ENCODE data around the gene ATP6V1G3.
"Not testable (repeated sequence)": the region's sequence is repeated elsewhere in the genome, so short reads cannot be mapped to it uniquely, and the experiment has no call there.

Gene ATP6V1G3

GRCh38 chr1:198498103-198498385 is 42.4 kb downstream of the ATP6V1G3 start:
- in situ Hi-C loops (cut with HindIII; ENCODE audit: low sequenced_read_pairs), result no loop called here

DNA sequence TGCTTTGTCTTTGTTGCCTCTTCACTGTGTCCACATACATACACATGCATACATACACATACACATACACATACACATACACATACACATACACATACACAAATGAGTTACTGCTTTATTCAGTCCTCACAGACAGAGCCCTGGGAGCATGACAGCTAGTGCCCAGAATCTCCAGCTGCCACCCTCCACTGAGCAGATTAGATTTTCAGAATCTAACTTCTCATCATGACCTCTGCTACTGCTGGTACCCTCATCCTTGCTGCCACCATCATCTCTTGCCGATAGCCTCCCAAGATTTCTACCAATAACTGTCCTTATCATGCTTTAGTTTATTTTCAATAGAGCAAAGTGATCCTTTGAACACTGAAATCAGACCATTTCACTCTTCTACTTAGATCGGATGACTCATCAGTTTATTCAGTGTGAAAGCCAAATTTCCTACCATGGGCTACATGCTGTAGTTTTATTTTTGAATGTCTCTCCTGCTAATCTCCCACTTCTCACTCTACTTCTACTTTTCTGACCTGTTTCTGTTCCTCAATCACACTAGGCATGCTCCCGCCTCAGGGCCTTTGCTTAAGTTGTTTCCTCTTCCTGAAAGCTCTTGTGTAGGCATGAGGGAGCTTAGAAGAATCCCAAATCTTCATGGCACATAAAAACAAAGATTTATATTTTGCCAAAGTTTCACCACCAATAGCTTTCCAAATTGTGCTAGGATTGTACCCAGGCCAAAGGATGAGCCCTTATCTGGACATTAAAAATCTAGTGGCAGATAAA is 43.0 kb downstream of the ATP6V1G3 start:
- in situ Hi-C loops (cut with HindIII; ENCODE audit: low sequenced_read_pairs), result no loop called here

DNA sequence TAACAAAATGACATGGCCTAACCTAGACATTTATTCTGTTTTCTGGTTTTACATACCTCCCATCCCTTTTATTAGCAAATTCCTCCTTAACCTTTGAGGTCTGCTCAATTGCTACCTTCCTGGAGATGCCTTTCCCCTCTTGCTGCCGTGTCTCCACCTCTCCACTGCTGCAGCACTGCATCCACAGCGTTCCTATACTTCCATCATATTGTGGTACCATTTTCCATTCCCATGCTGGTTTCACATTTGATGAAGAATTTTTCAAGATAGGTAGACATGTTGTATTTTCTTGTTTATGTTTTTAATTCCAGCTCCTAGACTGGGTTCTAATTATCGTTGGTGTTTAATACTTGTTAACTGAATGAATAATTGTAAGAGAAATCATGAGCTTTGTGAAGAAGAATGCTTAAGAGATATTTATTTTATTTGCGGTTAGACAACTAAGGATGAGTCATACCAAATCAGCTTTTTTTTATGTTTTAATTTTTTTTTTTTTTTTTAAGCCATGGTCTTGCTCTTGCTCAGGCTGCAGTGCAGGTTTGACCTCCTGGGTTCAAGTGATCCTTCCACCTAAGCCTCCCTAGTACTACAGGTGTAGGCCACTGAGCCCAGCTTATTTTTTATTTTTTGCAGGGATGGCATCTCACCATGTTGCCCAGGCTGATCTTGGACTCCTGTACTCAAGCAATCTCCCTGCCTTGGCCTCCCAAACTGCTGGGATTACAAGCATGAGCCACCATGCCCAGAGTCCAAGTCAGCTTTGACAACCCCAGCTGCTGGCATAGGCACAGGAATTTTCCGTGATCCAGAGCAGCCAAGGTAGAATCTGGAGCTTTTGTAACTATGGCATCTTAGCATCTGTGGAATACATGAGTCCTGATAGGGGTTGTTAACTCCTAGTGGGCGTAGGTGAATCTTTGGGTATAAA is 44.0 kb downstream of the ATP6V1G3 start:
- in situ Hi-C loops (cut with HindIII; ENCODE audit: low sequenced_read_pairs), result no loop called here

DNA sequence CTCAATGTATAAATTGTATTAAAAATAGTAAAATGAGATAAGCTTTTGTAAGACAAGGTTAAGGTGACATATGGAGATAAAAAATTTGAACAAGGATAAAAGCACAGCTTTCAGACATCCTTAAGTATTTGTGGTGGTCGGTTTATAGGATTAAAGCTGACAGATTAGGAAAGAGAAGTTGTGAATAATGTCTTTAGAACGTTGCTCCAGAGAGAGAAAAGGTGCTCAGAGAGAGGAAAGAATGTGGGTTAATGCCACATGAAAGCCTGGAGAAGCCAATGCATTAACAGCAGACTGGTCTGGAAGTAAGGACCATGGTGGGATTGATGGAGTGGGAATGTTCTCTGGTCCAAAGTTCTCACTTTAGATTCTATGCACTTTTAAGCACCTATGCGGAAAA is 44.8 kb downstream of the ATP6V1G3 start:
- in situ Hi-C loops (cut with HindIII; ENCODE audit: low sequenced_read_pairs), result no loop called here

DNA sequence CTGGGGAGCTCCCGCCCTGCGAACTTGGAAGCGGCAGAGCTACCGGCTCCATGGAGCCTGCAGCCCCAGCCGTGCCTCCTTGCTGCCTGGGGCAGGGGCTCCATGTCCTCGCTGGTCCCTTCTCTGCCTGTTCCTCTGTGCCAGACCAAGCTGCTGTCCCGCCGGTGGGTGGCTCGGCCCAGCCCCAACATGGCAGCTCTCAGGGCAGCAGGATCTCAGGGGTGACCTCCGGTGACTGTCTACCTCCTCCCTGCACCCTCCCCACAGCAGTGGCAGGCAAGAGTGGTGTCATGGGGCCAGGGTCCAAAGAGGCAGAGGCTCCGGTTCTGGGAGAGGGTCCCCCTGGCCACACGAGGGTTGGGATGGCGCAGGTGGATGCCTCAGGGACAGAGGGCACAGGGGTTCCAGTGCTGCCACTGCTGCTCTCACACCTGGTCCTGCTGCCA is 45.8 kb downstream of the ATP6V1G3 start:
- in situ Hi-C loops (cut with HindIII; ENCODE audit: low sequenced_read_pairs), result no loop called here

DNA sequence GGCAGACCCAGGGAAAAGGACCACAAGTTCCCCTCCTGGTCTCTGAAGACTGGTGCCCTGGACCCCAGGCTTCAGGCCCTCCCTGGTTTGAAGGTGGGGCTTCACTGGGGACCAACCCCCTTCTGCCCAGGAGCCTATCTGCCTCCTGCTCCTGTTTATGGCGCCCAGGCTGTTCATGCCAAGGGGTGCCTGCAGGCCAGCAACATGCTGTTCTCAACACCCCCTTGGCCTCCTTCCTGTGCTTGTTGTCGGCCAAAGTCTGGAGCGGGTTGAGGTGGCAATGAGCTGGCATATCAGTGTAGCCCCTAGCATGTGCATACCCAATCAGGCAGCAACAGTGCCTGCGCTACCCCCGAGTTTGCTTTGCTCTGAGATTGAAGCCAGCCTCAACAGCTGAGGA is 46.3 kb downstream of the ATP6V1G3 start:
- in situ Hi-C loops (cut with HindIII; ENCODE audit: low sequenced_read_pairs), result no loop called here

DNA sequence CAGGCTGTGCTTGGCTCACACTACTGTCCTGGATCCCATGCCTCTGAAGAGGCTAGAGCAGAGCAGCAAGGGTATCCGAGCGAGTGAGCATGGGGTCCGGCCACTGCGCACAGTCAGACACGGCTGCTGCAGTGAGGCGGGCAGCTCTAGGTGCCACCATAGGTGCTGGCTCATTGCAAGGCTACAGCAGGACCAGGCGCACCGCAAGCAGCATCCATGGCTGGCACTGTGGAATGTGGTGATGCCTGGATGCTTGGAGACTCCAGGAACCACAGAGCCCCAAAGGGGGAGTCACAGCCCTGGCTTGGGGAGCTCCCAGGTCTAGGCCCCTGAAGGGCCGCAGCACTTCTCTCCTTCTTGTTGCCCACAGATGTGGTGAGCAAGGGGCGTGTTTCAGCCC is 47.2 kb downstream of the ATP6V1G3 start:
- in situ Hi-C loops (cut with HindIII; ENCODE audit: low sequenced_read_pairs), result no loop called here

GRCh38 chr1:198492872-198493271 is 47.6 kb downstream of the ATP6V1G3 start:
- in situ Hi-C loops (cut with HindIII; ENCODE audit: low sequenced_read_pairs), result no loop called here

GRCh38 chr1:198491596-198491995 is 48.9 kb downstream of the ATP6V1G3 start:
- in situ Hi-C loops (cut with HindIII; ENCODE audit: low sequenced_read_pairs), result no loop called here

DNA sequence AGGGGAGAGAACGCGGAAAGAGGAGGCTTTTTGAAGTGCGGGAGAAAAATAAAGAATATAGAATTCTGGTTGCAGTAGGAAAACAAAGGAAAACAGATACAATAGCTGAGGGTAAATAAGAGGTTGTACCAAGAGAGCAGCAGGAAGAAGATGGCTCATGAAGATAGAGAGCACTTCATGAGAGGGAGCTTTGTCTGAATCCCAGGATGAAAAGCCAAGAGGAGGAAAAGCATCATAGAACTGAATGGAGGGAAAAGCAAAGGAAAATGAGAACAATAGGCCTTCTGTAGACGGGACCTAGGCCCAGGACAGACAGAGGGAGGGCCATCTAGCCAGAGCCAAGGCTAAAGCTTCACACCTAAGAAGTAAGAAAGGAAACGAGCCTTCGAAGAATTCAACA is 49.5 kb downstream of the ATP6V1G3 start:
- in situ Hi-C loops (cut with HindIII; ENCODE audit: low sequenced_read_pairs), result no loop called here

GRCh38 chr1:198490224-198490623 is 50.3 kb downstream of the ATP6V1G3 start:
- in situ Hi-C loops (cut with HindIII; ENCODE audit: low sequenced_read_pairs), result no loop called here

- in situ Hi-C loops (cut with HindIII; ENCODE audit: low sequenced_read_pairs), result no loop called here
Measured at GRCh38 chr1:198486903-198487302, 53.6 kb downstream of the ATP6V1G3 start.

DNA sequence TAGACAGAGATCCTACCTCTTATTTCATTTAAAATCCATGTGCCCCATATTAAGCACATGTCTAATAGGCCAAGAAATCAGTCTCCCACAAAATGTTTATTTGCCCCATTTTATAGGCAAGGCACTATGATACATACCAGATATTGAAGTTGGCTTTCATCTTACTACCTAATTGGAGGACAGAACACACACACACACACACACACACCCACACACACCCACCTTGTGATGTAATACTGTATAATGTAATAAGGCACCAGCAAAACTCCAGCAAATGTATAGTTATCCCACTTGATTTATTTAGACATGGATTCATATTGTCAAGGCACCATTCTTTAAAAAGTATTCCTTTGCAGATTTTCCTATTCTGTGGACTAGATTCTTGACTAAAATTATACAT is 56.8 kb downstream of the ATP6V1G3 start:
- in situ Hi-C loops (cut with HindIII; ENCODE audit: low sequenced_read_pairs), result no loop called here

GRCh38 chr1:198483006-198483405 is 57.5 kb downstream of the ATP6V1G3 start:
- in situ Hi-C loops (cut with HindIII; ENCODE audit: low sequenced_read_pairs), result no loop called here

- in situ Hi-C loops (cut with HindIII; ENCODE audit: low sequenced_read_pairs), result no loop called here
Measured at GRCh38 chr1:198481661-198482060, 58.8 kb downstream of the ATP6V1G3 start.

DNA sequence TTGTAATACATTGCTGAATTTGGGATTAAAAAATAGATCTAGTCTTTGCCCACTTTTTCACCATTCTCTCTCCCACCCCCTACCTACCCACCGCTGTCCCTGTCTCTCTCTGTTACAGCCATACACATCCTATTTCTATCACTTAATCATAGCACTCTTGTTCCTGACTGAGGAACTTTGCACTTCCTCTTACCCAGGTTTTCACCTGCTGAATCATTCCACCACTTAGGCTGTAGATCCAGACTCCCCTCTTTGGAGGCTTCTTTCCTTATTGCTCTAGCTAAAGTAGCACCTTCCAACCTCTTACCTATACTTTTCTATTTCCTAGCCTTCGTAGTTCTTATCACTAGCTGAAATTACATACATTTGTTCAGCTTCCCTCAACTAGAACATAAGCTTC is 59.6 kb downstream of the ATP6V1G3 start:
- in situ Hi-C loops (cut with HindIII; ENCODE audit: low sequenced_read_pairs), result no loop called here

DNA sequence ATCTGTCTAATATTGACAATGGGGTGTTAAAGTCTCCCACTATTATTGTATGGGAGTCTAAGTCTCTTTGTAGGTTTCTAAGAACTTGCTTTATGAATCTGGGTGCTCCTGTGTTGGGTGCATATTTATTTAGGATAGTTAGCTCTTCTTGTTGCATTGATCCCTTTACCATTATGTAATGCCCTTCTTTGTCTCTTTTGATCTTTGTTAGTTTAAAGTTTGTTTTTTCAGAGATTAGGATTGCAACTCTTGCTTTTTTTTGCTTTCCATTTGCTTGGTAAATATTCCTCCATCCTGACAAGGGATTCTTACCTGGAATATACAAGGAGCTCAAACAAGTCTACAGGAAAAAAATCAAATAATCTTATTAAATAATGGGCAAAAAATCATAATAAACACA is 63.1 kb downstream of the ATP6V1G3 start:
- in situ Hi-C loops (cut with HindIII; ENCODE audit: low sequenced_read_pairs), result not testable (repeated sequence)
